Body of pancreas (tissue), 4 donors: ENCODE results near the gene ZBTB16. TPM values are rescaled to one million over a fixed set of nuclear protein-coding genes. Genes with fewer than 3 reads are reported as not detected.

ENCODE experiments used
- ATAC-seq: fragments of 150-250 bp; one replicate; pipeline ENCODE4 v1.9.1; 2016
- DNase-seq, 4 donors: peaks; one replicate each; pipeline ENCODE4 v3.0.0-alpha.2; 2019
- H3K27ac ChIP-seq, 4 donors: fragments of 200-600 bp; sonication (generic); 1 replicate in 3 of 4; 2 replicates in 1 of 4; pipeline versions ENCODE4 v1.5.1 to v1.6.1; 2016 to 2019; ENCODE audit warnings: mild to moderate bottlenecking in 1 of 4, mixed read lengths in 1 of 4, moderate library complexity in 1 of 4
- H3K27me3 ChIP-seq, 2 donors: fragments of 200-600 bp; sonication (generic); one replicate each; pipeline ENCODE4 v1.6.0; 2016; ENCODE audit warnings: mild to moderate bottlenecking in 1 of 2
- H3K36me3 ChIP-seq, 2 donors: fragments of 200-600 bp; sonication (generic); replicated peaks in 1 of 2; 2 replicates each; pipeline ENCODE4 v1.5.1; 2016; ENCODE audit warnings: low read depth in 2 of 2; ENCODE audit not compliant: insufficient read depth in 1 of 2
- H3K4me1 ChIP-seq: fragments of 200-600 bp; sonication (generic); one replicate; pipeline ENCODE4 v1.6.0; 2016
- H3K4me3 ChIP-seq, 2 donors: fragments of 200-600 bp; sonication (generic); 1 replicate in 1 of 2; 2 replicates in 1 of 2; pipeline ENCODE4 v1.5.1; 2016 to 2019
- H3K9me3 ChIP-seq, 3 donors: fragments of 200-600 bp; sonication (generic); 1 replicate in 2 of 3; 2 replicates in 1 of 3; pipeline ENCODE4 v1.5.1; 2016
- POLR2A ChIP-seq, 3 donors: fragments of 450-650 bp; IDR thresholded peaks; one replicate each; pipeline ENCODE4 v1.6.1; 2016; ENCODE audit warnings: antibody characterized with exemption in 3 of 3, mild to moderate bottlenecking in 2 of 3
- WGBS, 2 donors: methylation state at CpG; one replicate each; pipeline ENCODE4 v1.1.5; 2017; 5-methylcytosine and 5-hydroxymethylcytosine counted together
- intact Hi-C: fragments of 100-400 bp; cut with DNase I; formaldehyde crosslinking; loops from one replicate; pipeline ENCODE4 v1.15.1; 2023
- total RNA-seq, 2 donors: library from RNA; depleted of rRNA; stranded (reverse); fragments of >200 nt; gene quantifications; one replicate each; pipeline ENCODE4 v1.1.0, GENCODE V29; 2016
- TF ChIP-seq, protein P1 (sequence below), 7 experiments: fragments of 450-650 bp in 4 of 7; fragments of 200-600 bp in 3 of 7; sonication (generic) in 3 of 7; IDR thresholded peaks; one replicate each; pipeline ENCODE4 v1.5.1; 2016 to 2019; ENCODE audit warnings: antibody characterized with exemption in 7 of 7

ZBTB16 gene
- total RNA-seq, 2 donors from 2014 or later, result 96.5 to 150 TPM

DNA sequence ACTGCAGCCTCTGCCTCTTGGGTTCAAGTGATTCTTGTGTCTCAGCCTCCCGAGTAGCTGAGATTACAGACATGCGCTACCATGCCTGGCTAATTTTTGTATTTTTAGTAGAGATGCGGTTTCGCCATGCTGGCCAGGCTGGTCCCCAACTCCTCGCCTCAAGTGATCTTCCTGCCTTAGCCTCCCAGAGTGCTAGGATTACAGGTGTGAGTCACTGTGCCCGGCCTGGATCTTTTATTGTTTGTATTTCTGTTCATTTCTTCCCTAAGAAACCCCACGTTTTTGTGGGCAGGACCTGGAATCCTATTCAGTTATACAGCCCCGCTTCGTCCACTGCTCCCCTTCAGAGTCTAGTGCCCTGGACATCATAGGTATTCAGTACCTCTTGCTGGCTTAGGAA lies 28.7 kb downstream of the ZBTB16 start:
- Histone ChIP-seq H3K27ac (peak overlapping the region in 3 of 4 donors; percentile 3 to 86 (median 14)), H3K9me3 (no peaks in the 10 kb centered on the region), H3K4me1 (peaks cover 100% of the 10 kb centered on the region), H3K36me3 (no peaks in the 10 kb centered on the region), H3K27me3 (no peaks in the 10 kb centered on the region), H3K4me3 (no peak overlapping the region)
- TF ChIP-seq POLR2A (IDR thresholded peaks at IDR 0.05), result no peak
- TF ChIP-seq, protein P1, sequence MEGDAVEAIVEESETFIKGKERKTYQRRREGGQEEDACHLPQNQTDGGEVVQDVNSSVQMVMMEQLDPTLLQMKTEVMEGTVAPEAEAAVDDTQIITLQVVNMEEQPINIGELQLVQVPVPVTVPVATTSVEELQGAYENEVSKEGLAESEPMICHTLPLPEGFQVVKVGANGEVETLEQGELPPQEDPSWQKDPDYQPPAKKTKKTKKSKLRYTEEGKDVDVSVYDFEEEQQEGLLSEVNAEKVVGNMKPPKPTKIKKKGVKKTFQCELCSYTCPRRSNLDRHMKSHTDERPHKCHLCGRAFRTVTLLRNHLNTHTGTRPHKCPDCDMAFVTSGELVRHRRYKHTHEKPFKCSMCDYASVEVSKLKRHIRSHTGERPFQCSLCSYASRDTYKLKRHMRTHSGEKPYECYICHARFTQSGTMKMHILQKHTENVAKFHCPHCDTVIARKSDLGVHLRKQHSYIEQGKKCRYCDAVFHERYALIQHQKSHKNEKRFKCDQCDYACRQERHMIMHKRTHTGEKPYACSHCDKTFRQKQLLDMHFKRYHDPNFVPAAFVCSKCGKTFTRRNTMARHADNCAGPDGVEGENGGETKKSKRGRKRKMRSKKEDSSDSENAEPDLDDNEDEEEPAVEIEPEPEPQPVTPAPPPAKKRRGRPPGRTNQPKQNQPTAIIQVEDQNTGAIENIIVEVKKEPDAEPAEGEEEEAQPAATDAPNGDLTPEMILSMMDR (IDR thresholded peaks at IDR 0.05), result no peak
- DNase-seq (no peak), ATAC-seq (no peak)
- 80 to 81% methylated on average over 9 of the region's 9 CpGs for WGBS, 2 donors
- intact Hi-C loops, result no loop called here

DNA sequence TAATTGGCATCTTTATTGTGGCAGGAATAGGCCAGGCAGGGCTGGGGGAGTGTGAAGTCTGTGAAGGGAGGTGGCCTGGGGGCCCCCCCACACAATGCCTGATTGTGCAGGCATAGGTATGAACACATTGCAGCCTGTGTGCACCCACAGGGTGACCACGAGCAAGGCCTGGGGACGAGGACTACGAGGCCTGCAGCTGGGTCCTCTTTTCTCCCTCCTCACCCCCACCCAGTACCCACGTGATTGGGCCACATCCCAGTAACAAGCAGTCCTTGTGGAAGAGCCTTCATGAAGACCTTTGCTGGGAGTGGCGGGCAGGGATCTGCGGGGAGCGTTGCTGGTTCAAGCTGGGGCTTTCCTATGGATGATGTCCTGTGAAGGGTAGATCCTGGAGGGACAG lies 29.3 kb downstream of the ZBTB16 start:
- H3K27ac ChIP-seq, result peak overlapping the region in 3 of 4 donors; percentile 3 to 86 (median 10)
- H3K4me3 ChIP-seq, result no peak overlapping the region
- TF ChIP-seq, protein P1 (IDR thresholded peaks at IDR 0.05), result no peak
- TF ChIP-seq POLR2A (IDR thresholded peaks at IDR 0.05), result no peak
- no peaks in the 10 kb centered on the region for H3K27me3 ChIP-seq
- H3K36me3 ChIP-seq, result no peaks in the 10 kb centered on the region
- intact Hi-C loops, result no loop called here
- peaks cover 100% of the 10 kb centered on the region for H3K4me1 ChIP-seq
- DNase-seq (peak in 1 of 4 donors; percentile 14), ATAC-seq (no peak)
- 77 to 81% methylated on average over 6 to 7 of the region's 7 CpGs for WGBS, 2 donors
- H3K9me3 ChIP-seq, result no peaks in the 10 kb centered on the region

DNA sequence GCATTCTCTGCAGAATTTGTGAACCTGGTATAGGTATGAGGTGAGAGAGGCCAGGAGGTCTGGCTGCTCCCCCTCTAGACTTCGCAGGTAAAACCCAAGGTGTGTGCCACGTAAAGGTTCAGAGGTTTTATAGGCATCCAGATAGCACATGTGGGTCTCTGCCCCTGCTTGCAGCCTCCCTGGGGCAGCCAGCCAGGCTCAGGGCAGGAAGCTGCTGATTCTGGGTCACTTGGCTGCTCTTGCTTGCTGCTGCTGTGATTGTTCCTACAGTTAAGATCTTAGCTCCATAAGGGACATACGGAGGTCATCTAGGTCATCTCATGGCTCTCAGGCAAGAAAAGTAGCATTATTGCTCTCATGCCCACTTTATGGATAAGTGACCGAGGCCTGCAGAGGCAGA lies 30.2 kb downstream of the ZBTB16 start:
- H3K4me3 ChIP-seq, result no peak overlapping the region
- H3K27me3 ChIP-seq, result no peaks in the 10 kb centered on the region
- intact Hi-C loops, result no loop called here
- DNase-seq, result peak in 3 of 4 donors; percentile 22 to 59 (median 58)
- H3K4me1 ChIP-seq, result peaks cover 99% of the 10 kb centered on the region
- no peak for TF ChIP-seq POLR2A (IDR thresholded peaks at IDR 0.05)
- TF ChIP-seq, protein P1 (IDR thresholded peaks at IDR 0.05), result no peak
- H3K9me3 ChIP-seq, result no peaks in the 10 kb centered on the region
- 51 to 54% methylated on average over 4 of the region's 4 CpGs for WGBS, 2 donors
- no peaks in the 10 kb centered on the region for H3K36me3 ChIP-seq
- H3K27ac ChIP-seq, result peak overlapping the region in 3 of 4 donors; percentile 24 to 37 (median 28)
- no peak for ATAC-seq

DNA sequence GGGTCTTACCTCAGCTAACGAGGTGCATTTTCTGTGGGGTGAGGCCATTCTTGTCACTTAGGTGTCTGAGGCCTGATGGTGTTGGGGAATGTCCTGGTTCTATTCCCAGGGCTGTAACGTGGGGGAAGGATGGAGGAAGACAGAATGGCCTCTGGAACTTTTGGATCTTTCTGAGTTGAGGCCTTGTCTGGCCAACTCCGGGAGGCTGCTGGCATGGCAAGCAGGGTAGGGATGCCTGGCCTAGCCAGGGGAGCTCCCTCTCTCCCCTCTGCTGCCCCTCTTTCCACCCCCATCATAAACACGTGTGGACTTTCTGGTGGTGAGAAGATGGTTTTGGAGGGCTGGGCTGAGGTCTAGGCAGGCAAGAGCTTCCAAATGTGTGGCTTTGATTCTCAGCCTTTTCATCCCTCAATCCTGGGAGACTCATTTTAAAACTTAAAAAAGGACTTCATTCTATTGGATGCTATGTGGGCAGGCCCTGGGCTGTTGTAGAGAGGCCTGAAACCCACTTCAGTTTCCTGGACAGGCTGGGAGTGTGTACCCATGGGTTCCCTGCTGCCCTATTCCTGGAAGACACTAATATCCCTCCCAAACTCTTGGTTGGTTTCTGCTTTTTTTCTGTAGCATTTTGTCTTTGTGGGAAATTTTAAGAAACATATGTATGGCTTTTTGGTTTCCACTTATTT lies 30.9 kb downstream of the ZBTB16 start:
- 82 to 83% methylated on average over 4 of the region's 4 CpGs for WGBS, 2 donors
- ATAC-seq (no peak), DNase-seq (no peak)
- no peaks in the 10 kb centered on the region for H3K36me3 ChIP-seq
- no peaks in the 10 kb centered on the region for H3K9me3 ChIP-seq
- no peaks in the 10 kb centered on the region for H3K27me3 ChIP-seq
- no peak overlapping the region for H3K4me3 ChIP-seq
- no peak for TF ChIP-seq POLR2A (IDR thresholded peaks at IDR 0.05)
- TF ChIP-seq, protein P1 (IDR thresholded peaks at IDR 0.05), result no peak
- peak overlapping the region in 3 of 4 donors; percentile 24 to 37 (median 28) for H3K27ac ChIP-seq
- H3K4me1 ChIP-seq, result peaks cover 98% of the 10 kb centered on the region
- intact Hi-C loops, result no loop called here

DNA sequence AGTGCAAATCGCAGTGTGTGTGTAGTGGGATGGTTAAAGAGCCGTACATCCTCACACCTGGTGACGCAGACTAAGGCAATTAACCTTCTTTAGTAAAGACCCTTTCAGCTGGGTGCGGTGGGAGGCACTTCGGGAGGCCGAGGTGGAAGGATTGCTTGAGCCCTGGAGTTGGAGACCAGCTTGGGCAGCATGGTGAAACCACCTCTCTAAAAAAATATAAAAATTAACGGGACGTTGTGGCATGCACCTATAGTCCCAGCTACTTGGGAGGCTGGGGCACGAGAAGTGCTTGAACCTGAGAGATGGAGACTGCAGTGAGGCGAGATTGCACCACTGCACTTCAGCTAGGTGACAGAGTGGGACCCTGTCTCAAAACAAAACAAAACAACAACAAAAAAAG lies 31.5 kb downstream of the ZBTB16 start:
- no peaks in the 10 kb centered on the region for H3K36me3 ChIP-seq
- DNase-seq, result no peak
- H3K4me1 ChIP-seq, result peaks cover 98% of the 10 kb centered on the region
- TF ChIP-seq, protein P1 (IDR thresholded peaks at IDR 0.05), result no peak
- TF ChIP-seq POLR2A (IDR thresholded peaks at IDR 0.05), result no peak
- intact Hi-C loops, result no loop called here
- 85 to 93% methylated on average over 10 of the region's 10 CpGs for WGBS, 2 donors
- no peak for ATAC-seq
- H3K4me3 ChIP-seq, result no peak overlapping the region
- H3K27ac ChIP-seq, result peak overlapping the region in 1 of 4 donors; percentile 18
- H3K9me3 ChIP-seq, result no peaks in the 10 kb centered on the region
- H3K27me3 ChIP-seq, result no peaks in the 10 kb centered on the region
